H9 (cell line): ENCODE results near the gene SMIM23. TPM values are rescaled to one million over a fixed set of nuclear protein-coding genes. Genes with fewer than 3 reads are reported as not detected.

ENCODE experiments used
- DNase-seq: peaks from one replicate; pipeline ENCODE4 v3.0.0-alpha.2; 2017
- H2AFZ ChIP-seq: one replicate; pipeline ENCODE4 v1.6.1; 2013; ENCODE audit warnings: mild to moderate bottlenecking, low read length, control low read depth, moderate library complexity
- H2AK5ac ChIP-seq: 2 replicates; pipeline ENCODE4 v1.6.1; 2013; ENCODE audit warnings: low read length, control low read depth, mixed read lengths; ENCODE audit not compliant: insufficient read length
- H2BK120ac ChIP-seq: one replicate; pipeline ENCODE4 v1.6.1; 2013; ENCODE audit warnings: low read depth, mild to moderate bottlenecking, low read length, control low read depth, inconsistent platforms; ENCODE audit not compliant: poor library complexity, severe bottlenecking
- H2BK12ac ChIP-seq: 2 replicates; pipeline ENCODE4 v1.6.1; 2013; ENCODE audit warnings: low read length, control low read depth, mixed read lengths, low read depth; ENCODE audit not compliant: insufficient read length
- H2BK15ac ChIP-seq: 2 replicates; pipeline ENCODE4 v1.6.1; 2013; ENCODE audit warnings: low read depth, low read length, control low read depth
- H2BK20ac ChIP-seq: one replicate; pipeline ENCODE4 v1.6.1; 2013; ENCODE audit warnings: low read depth, mild to moderate bottlenecking, low read length, control low read depth, inconsistent platforms; ENCODE audit not compliant: poor library complexity, severe bottlenecking
- H2BK5ac ChIP-seq: 2 replicates; pipeline ENCODE4 v1.6.1; 2013; ENCODE audit warnings: low read length, control low read depth, mixed read lengths; ENCODE audit not compliant: insufficient read length
- H3K14ac ChIP-seq: 2 replicates; pipeline ENCODE4 v1.6.1; 2013; ENCODE audit warnings: low read length, control low read depth; ENCODE audit not compliant: insufficient read depth
- H3K18ac ChIP-seq: 2 replicates; pipeline ENCODE4 v1.6.1; 2013; ENCODE audit warnings: low read depth, mild to moderate bottlenecking, mixed read lengths, low read length, control low read depth; ENCODE audit not compliant: insufficient read length
- H3K23ac ChIP-seq: 2 replicates; pipeline ENCODE4 v1.6.1; 2013; ENCODE audit warnings: low read length, control low read depth, mixed read lengths, low read depth; ENCODE audit not compliant: insufficient read length
- H3K23me2 ChIP-seq: 2 replicates; pipeline ENCODE4 v1.6.1; 2013; ENCODE audit warnings: low read depth, mild to moderate bottlenecking, mixed read lengths, low read length, control low read depth; ENCODE audit not compliant: insufficient read length, poor library complexity, severe bottlenecking
- H3K27ac ChIP-seq: 2 replicates; pipeline ENCODE4 v1.5.1; 2013; ENCODE audit warnings: low read length, control low read depth, mixed read lengths, low read depth; ENCODE audit not compliant: insufficient read length
- H3K27me3 ChIP-seq: 2 replicates; pipeline ENCODE4 v1.6.1; 2013; ENCODE audit warnings: low read length, control low read depth, inconsistent platforms; ENCODE audit not compliant: insufficient read depth
- H3K4ac ChIP-seq: 2 replicates; pipeline ENCODE4 v1.6.1; 2013; ENCODE audit warnings: low read depth, mild to moderate bottlenecking, control low read depth, inconsistent platforms, low read length, moderate library complexity
- H3K4me1 ChIP-seq: 2 replicates; pipeline ENCODE4 v1.6.1; 2013; ENCODE audit warnings: low read length, control low read depth, inconsistent platforms; ENCODE audit not compliant: insufficient read depth
- H3K4me2 ChIP-seq: 2 replicates; pipeline ENCODE4 v1.6.1; 2013; ENCODE audit warnings: low read length, control low read depth, mixed read lengths; ENCODE audit not compliant: insufficient read length, insufficient read depth
- H3K56ac ChIP-seq: 2 replicates; pipeline ENCODE4 v1.6.1; 2013; ENCODE audit warnings: low read depth, mild to moderate bottlenecking, mixed read lengths, low read length, control low read depth; ENCODE audit not compliant: insufficient read length
- H3K79me1 ChIP-seq: 2 replicates; pipeline ENCODE4 v1.6.1; 2013; ENCODE audit warnings: low read depth, mild to moderate bottlenecking, moderate library complexity, low read length, control low read depth, inconsistent platforms; ENCODE audit not compliant: insufficient read depth, poor library complexity, severe bottlenecking
- H3K79me2 ChIP-seq: 2 replicates; pipeline ENCODE4 v1.6.1; 2013; ENCODE audit warnings: low read length, control low read depth, inconsistent platforms; ENCODE audit not compliant: insufficient read depth
- H3K9ac ChIP-seq: 2 replicates; pipeline ENCODE4 v1.6.1; 2013; ENCODE audit warnings: low read length, control low read depth, mixed read lengths; ENCODE audit not compliant: insufficient read length; ENCODE audit errors: extremely low read depth
- H3K9me3 ChIP-seq: one replicate; pipeline ENCODE4 v1.6.1; 2013; ENCODE audit warnings: low read depth, low read length, inconsistent platforms; ENCODE audit not compliant: control insufficient read depth
- H3T11ph ChIP-seq: one replicate; pipeline ENCODE4 v1.6.1; 2013; ENCODE audit warnings: mild to moderate bottlenecking, low read length, control low read depth, inconsistent platforms
- H4K20me1 ChIP-seq: one replicate; pipeline ENCODE4 v1.6.1; 2013; ENCODE audit not compliant: control insufficient read depth, insufficient read length, insufficient read depth
- H4K5ac ChIP-seq: 2 replicates; pipeline ENCODE4 v1.6.1; 2013; ENCODE audit warnings: low read depth, mild to moderate bottlenecking, mixed read lengths, low read length, control low read depth; ENCODE audit not compliant: insufficient read length
- H4K8ac ChIP-seq: replicated peaks from 2 replicates; pipeline ENCODE4 v1.6.1; 2013; ENCODE audit warnings: low read length, control low read depth, mixed read lengths, low read depth; ENCODE audit not compliant: insufficient read length
- H4K91ac ChIP-seq: 2 replicates; pipeline ENCODE4 v1.6.1; 2013; ENCODE audit warnings: low read depth, mild to moderate bottlenecking, moderate library complexity, mixed read lengths, low read length, control low read depth; ENCODE audit not compliant: insufficient read length
- H3K27ac Mint-ChIP-seq, 3 experiments: 2 replicates in 2 of 3; 3 replicates in 1 of 3; pipeline ENCODE4 v1.8.0; 2020 to 2021; ENCODE audit warnings: mixed read lengths in 3 of 3, mild to moderate bottlenecking in 1 of 3, moderate library complexity in 1 of 3
- H3K27me3 Mint-ChIP-seq: 2 replicates; pipeline ENCODE4 v1.8.0; 2021; ENCODE audit warnings: low read depth, mild to moderate bottlenecking, moderate library complexity, mixed read lengths
- H3K36me3 Mint-ChIP-seq, 3 experiments: 2 replicates in 2 of 3; 3 replicates in 1 of 3; pipeline ENCODE4 v1.8.0; 2020 to 2021; ENCODE audit warnings: low read depth in 3 of 3, mixed read lengths in 3 of 3; ENCODE audit not compliant: insufficient read depth in 1 of 3
- H3K4me1 Mint-ChIP-seq, 2 experiments: 2 replicates each; pipeline ENCODE4 v1.8.0; 2020; ENCODE audit warnings: mixed read lengths in 2 of 2
- H3K4me3 Mint-ChIP-seq, 2 experiments: 2 replicates in 1 of 2; 3 replicates in 1 of 2; pipeline ENCODE4 v1.8.0; 2020 to 2021; ENCODE audit warnings: mild to moderate bottlenecking in 2 of 2, mixed read lengths in 2 of 2, moderate library complexity in 1 of 2
- H3K9me3 Mint-ChIP-seq, 2 experiments: 2 replicates in 1 of 2; 3 replicates in 1 of 2; pipeline ENCODE4 v1.8.0; 2020; ENCODE audit warnings: mild to moderate bottlenecking in 2 of 2, mixed read lengths in 2 of 2, moderate library complexity in 1 of 2
- total RNA-seq: library from RNA; stranded (reverse); gene quantifications from 2 replicates; pipeline ENCODE4 v1.2.1, GENCODE V29; 2021
- TF ChIP-seq, protein P1 (sequence below): fragments of 200-600 bp; sonication (generic); conservative IDR thresholded peaks from 3 replicates; pipeline ENCODE4 v1.8.0; 2021; ENCODE audit warnings: antibody characterized with exemption, mild to moderate bottlenecking

The SMIM23 gene
- total RNA-seq, 1 experiment from 2014 or later, result not detected

DNA sequence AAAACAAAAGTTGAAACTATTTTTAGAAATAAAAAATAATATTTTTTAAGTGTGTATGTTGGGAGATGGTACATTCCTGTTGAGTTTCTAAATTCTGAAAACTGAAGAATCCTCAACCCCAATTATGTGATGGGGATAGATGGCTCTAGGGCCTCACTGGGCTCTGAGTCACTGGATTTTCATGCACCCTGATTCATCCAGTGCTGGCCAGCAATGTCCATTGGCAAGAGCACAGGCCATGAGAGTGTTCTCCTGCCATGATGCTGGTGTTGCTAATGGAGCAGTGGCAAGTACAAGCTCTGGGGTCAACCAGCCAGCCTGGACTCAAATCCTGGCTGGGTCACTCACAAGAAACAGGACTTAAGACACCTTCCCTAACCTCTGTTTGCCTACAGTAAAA is 23.3 kb downstream of the SMIM23 start:
- Histone ChIP-seq H2AK5ac (no peak overlapping the region), H3K14ac (no peak overlapping the region), H3K79me2 (no peaks in the 10 kb centered on the region), H4K91ac (no peak overlapping the region), H3K23ac (no peak overlapping the region), H4K5ac (no peak overlapping the region), H2BK5ac (no peak overlapping the region), H2BK20ac (no peak overlapping the region), H3K79me1 (no peaks in the 10 kb centered on the region), H3K4ac (no peak overlapping the region), H2AFZ (no peak overlapping the region), H2BK12ac (no peak overlapping the region), H3K9me3 (no peaks in the 10 kb centered on the region), H2BK15ac (no peak overlapping the region), H3K27me3 (no peaks in the 10 kb centered on the region; the same call in 1 of the 2 replicates), H3K4me2 (no peak overlapping the region), H2BK120ac (no peak overlapping the region), H3K56ac (no peak overlapping the region), H3K4me1 (peaks cover 9% of the 10 kb centered on the region; the same call in 1 of the 2 replicates), H4K8ac (no peak overlapping the region), H3T11ph (no peak overlapping the region), H3K9ac (no peak overlapping the region), H4K20me1 (no peaks in the 10 kb centered on the region), H3K23me2 (peaks cover 5% of the 10 kb centered on the region), H3K27ac (no peak overlapping the region), H3K18ac (no peak overlapping the region)
- Mint-ChIP-seq H3K27ac (no peak overlapping the region), H3K27me3 (peaks cover 53% of the 10 kb centered on the region), H3K4me1 (peaks cover 18 to 22% of the 10 kb centered on the region in 2 experiments), H3K36me3 (no peaks in the 10 kb centered on the region; a peak in 2 of 7 replicates), H3K4me3 (no peak overlapping the region), H3K9me3 (peaks cover 0 to 4% of the 10 kb centered on the region in 2 experiments; a peak in 3 of 5 replicates)
- TF ChIP-seq, protein P1, sequence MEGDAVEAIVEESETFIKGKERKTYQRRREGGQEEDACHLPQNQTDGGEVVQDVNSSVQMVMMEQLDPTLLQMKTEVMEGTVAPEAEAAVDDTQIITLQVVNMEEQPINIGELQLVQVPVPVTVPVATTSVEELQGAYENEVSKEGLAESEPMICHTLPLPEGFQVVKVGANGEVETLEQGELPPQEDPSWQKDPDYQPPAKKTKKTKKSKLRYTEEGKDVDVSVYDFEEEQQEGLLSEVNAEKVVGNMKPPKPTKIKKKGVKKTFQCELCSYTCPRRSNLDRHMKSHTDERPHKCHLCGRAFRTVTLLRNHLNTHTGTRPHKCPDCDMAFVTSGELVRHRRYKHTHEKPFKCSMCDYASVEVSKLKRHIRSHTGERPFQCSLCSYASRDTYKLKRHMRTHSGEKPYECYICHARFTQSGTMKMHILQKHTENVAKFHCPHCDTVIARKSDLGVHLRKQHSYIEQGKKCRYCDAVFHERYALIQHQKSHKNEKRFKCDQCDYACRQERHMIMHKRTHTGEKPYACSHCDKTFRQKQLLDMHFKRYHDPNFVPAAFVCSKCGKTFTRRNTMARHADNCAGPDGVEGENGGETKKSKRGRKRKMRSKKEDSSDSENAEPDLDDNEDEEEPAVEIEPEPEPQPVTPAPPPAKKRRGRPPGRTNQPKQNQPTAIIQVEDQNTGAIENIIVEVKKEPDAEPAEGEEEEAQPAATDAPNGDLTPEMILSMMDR, result no peak
- no peak for DNase-seq
